HG03565 (cell line): ENCODE data around the gene CD34.
"Not testable (repeated sequence)": the region's sequence is repeated elsewhere in the genome, so short reads cannot be mapped to it uniquely, and the experiment has no call there.

Experiments used
- ATAC-seq: cut with Tn5 transposase; IDR thresholded peaks from one replicate; pipeline ENCODE4 v1.9.1; 2021; ENCODE audit warnings: mild to moderate bottlenecking, moderate library complexity; ENCODE audit not compliant: unreplicated experiment

CD34 gene, protein sequence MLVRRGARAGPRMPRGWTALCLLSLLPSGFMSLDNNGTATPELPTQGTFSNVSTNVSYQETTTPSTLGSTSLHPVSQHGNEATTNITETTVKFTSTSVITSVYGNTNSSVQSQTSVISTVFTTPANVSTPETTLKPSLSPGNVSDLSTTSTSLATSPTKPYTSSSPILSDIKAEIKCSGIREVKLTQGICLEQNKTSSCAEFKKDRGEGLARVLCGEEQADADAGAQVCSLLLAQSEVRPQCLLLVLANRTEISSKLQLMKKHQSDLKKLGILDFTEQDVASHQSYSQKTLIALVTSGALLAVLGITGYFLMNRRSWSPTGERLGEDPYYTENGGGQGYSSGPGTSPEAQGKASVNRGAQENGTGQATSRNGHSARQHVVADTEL

DNA sequence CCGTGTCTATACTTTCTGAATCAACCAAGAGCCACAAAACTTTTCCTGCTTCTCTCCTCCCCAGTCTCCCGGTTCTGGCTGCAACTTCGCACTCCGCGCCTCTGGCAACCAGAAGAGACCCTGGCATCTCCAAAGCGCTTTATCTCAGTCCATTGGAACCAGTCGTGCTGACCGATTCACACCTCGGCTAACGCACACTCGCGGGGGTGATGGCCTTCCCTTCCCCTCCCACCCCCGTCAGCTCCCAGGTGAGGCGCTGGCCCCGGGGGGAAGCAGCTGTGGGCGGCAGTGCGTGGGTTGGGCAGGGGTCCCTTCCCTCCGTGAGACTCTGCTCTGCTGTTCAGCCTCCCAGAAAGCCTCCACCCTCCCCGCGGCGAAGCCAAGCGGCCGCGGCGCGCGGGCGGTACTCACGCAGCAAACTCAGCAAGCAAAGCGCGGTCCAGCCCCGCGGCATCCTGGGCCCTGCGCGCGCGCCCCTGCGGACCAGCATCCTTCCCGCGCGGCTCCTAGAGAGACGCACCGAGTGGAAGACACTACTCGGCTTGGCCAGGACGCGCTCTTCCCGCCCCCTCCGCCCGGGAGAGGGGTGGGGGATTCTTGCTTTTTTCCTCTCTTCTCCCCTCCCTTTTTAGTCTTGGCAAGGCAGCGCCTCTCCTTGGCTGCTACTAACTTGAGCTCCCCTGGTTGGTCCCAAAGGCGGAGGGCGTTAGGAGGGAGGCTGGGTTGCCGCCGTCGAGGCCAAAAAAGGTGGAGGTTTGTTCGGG lies at the start of gene CD34:
Gene CD34 (minus strand): TSS at position 535 of the 764 bp plus-strand sequence. CDS start 45 bp downstream, at position 490.
- ATAC-seq, result no peak

DNA sequence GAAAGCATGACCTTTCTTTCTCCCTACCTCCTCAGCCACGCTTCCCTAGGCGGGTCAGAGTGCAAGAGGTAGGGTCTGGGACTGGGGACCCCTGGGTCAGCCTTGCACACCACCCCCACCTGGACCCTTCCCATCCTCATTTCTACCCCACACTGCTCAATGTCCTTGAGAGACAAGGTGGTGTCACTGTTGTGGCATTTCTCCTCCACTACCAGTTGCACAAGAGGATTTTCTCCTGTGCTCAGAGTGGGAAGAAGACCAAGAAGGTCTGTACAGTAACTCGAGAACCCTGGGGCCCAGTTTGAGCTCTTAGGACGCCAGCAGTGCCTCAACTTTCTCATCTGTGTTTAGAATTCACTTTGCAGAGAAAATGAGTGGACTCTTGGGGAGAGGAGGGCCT lies 49.4 kb upstream of the CD34 start:
- ATAC-seq, result no peak

DNA sequence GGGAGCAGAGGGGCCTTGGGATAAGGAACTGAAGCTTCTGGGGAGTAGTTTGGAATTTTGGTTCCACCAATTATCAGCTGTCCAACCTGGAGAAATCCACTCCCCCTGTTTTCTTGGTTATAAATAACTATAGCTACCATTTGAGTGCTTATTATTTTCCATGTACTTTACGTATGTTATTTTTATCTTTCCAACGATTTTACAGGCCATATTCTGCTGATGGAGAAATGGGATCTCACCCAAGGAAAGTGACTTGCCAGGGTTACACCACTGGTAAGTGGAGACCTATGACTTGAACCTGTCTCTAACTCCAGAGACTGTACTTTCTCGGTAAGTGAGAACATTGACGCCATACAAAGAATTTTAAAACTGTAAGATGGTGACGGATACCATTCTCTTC lies 49.0 kb upstream of the CD34 start:
- ATAC-seq, result no peak

DNA sequence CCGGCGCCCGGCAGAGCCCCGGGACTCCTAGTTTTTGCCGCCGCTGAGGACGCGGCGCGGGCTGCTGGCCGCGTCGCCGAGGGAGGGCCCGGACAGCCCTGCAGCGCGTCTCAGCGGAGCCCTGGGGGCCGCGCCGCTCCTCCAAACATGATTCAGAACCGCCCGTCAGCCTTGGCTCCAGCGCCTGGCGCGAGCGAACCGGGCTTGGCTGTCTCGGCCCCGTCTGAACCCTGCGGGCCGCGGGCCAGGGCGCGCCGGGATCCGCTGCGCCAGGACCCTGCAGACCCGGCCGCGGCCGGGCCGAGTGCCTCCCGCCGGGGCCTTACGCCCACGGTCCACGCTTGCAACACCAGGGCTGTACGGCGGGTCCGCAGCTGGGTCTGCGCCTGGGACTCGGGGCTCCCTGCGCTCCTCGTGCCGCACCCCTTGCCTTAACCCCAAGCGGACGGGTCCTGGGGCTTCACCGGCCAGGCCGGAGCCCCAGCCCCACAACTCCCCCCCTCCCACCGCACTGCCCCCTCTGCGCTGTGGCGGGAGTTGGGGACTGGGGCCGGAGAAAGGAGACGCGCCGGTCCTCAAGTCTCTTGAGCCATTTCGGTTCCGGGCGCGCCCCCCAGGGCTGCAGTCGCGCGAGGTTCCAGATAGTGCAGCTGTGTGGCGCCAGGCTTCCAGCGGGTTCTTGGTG lies 48.4 kb upstream of the CD34 start:
- no peak for ATAC-seq

DNA sequence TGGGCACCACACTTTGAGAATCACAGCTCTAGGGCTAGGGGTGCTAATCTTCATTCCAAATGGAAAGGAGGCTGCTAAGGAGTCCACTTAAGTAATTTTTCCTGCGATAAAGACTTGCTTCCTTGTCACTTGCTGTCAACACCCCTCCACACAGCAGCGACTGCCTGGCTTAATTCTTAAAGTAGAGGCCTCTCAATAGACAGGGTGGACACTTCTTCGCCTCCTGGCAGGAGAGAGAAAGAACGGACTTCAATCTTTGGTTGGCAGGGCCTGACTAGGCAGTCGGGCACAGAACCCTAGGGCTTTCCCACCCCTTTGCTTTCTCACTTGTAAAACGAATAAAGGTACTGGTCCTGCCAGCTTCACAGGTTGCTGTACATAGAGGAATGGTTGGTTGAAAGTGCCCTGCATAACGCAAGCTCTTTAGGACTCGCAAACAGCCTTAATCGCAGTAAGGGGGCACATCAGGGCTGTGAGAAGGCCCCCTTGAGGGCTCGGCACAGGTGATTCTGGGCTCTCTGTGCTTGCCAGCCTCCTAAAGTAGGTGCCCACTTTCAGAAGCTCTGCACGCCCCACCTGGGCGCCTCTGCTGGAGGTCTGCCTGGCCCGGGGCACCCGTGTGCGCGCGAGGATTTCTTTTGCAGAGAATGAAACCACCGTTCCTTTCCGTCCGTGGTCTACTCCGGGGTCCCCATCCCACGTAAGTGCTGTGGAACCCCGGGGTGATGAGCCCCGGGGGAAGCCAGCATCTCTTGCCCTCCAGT lies 47.6 kb upstream of the CD34 start:
- ATAC-seq, result no peak

DNA sequence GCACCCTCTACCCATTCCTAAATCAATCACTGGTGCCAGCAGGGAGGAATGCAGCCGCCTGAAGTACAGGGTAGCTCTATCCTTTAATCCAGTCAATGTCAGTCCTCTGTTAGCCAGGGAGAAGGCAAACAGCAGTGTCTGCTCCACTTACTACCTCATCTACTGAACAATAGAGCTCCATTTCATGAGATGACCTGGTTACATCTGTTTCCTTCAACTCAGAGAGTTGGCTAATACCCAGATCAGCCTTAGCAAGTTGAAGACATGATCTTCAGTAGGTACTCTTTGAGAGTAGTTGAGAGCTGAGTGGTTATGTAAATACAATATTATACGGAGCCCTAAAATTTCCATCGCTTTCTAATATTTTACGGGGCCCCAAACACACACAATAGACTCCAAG lies 46.1 kb upstream of the CD34 start:
- ATAC-seq, result no peak

DNA sequence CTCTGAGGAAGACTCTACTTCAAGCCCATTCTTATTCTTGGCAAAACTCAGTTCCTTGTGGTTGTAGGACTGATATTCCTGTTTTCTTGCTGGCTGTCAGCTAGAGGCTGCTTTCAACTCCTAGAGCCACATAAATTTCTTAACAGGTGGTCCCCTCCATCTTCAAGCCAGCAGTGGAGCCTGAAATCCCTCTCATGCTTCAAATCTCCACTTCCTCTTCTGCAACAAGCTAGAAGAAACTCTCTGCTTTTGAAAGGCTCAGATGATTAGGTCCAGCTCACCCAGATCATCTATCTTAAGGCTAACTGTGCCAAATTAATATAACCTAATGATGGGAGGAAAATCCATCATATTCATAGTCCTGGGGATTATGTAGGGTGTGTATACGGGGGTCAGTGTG lies 43.2 kb upstream of the CD34 start:
- no peak for ATAC-seq

DNA sequence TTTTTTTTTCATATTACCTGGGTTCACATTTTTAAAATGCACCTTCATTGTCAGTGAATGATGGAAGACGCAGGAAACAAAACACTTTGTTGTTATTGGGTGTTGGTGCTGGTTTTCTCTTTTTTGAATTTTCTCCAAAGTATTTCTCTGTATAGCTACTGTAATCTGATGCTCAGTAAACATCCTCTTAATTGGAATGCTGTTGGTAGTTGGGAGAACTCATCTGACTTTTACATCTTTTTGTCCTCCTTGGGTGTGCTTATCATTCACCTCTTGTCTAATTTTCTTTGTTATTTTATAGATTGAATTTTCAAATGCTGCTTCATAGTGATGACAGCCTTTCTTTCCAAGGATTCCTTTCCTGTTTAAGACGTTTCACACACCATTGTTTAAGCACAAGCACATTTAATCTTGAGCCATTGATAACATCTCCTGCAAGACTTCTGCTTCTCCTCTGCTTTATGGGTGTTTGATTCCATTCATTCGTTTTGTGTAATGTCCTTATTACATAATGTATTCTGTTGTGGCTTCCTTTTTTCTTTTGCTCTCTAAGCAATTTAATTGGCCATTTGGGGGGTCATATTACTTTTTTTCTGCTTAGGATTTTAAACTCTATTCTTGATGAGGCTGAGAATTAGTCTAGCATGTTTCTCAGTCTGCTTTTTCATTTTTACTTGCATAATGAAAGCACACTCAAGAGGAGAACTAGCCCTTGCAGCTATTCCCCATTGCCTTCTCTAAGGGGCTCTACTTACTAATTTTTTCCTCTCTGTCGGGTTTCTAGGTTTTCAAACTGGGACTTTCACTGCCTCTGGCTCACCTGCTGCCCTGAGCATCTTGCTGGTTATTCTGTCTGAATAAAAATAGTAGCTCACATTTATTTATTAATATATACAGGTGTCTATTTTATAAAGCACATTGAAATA lies 42.0 kb upstream of the CD34 start:
- no peak for ATAC-seq

DNA sequence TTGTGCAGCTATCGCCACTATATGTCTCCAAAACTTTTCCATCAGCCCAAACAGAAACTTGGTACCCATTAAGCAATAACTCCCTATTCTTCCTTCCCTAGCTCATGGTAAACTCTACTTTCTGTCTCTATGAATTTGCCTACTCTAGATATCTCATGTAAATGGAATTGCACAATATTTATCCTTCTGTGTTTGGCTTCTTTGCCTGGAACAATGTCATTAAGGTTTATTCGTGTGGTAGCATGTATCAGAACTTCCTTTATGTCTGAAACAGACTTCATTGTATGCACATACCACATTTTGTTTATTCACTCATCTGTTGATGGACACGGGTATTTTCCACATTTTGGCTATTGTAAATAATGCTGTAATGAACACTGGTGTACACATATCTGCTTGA lies 40.7 kb upstream of the CD34 start:
- no peak for ATAC-seq

DNA sequence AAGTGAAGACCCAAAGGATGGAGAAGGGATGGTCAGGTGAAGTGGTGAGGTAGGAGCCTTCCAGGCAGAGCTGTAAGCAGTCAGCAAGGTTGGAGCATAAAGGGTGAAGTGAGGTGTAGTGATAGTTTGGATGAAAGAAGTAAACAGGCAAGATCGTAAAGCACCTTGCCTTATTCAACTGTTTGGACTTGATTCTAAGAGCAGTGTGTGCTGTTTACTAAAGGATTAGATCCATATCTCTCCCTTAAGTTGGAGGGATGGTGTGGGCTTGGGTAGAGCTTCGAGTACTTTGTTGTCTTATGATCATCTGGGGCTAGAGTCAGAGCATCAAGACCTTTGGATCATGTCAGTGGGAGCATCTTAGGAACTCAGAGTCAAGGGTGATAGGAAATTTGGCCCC lies 39.8 kb upstream of the CD34 start:
- ATAC-seq, result no peak

DNA sequence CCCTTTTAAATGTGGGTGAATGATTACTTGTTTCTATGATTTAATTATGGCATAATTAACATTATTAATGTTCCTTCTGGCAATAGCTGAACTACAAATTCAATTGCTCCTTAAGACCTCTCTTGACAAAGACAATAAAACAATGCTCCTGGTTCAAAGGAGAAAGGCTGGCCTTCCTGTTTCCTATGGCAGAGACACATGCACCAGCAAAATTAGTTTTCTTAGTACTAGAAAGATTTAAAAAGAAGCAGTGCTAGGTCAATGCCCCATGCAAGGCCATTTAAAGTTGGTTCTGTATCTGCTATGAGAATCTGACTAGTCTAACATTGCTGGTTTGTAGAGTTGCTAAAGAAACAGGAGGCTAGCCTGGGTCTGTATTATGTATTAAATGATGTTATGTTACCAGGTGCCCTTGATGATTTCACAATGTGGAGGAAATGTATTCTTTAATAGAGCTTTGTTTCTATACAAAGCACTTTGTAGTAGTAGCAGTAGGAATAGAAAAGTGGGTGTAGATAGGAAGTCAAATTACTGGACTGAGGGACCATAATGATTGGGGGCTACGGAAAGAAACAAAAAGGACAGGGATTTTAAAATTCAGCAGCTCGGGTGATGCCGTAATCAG lies 38.8 kb upstream of the CD34 start:
- no peak for ATAC-seq

DNA sequence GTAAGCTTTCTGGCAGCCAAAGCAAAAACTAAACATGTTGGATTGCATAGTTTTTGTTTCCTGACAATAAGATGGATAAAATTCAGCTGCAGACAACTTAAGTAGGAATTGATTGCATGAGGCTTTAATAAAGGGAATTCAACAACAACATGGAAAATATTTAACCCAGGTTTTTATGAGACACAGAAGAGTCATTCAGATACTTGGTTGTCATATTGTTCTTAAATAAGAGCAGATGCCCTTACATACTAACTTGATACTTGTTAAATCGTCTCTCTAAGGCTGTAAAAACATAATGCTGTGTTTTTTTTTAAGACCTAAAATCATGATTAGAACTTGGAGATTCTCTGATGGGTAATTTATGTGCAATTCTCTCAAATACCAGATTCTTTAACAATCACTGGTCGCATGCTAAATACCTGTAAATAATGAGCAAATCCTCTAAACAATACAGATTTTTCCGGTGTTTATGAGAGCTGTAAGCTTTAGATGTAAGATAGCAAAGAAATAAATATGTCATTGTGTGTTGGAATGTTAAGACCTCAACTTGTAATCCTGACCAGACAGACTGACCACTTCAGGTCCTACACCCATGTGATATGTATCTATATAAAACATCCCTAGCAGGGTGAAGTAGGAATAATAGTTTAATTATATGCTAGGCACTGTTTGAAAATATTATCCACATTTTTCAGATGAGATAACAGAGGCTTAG lies 37.8 kb upstream of the CD34 start:
- ATAC-seq, result no peak

DNA sequence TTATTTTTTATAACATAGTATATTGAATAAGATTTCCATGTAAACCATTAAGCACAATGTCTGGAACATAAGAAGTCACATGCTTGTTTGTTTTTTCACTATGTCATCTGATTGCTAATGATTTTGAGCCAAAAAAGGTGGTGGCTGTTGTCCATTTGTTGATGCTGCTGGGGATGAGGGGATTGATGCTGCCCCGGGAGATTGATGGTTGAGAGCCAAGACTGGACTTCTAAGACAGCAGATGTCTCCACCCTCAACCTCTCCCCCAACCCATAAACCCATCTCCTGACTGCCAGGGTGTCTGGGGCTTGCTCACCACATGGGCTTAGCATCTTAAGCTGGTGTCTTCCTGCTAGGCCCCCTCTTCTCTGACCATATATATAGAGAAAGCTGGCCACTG lies 35.8 kb upstream of the CD34 start:
- ATAC-seq, result no peak

DNA sequence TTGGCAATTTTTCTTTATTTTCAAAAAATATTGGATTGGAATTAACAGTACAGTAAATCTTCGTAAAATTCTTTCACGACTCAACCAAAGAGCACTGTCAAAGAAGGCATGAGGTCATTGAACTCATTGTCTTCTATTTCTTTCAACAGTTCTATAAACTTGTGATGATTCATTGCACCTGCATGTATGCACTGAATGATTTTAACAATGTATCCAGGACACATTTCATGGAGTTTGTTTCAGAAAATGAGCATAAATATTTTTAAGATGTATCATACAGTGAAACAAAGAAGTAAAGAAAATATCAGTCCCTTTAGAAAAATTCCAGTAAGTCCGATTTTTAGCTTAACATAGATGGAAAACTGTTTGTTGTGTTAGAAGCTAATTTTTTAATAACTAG lies 33.6 kb upstream of the CD34 start:
- no peak for ATAC-seq

DNA sequence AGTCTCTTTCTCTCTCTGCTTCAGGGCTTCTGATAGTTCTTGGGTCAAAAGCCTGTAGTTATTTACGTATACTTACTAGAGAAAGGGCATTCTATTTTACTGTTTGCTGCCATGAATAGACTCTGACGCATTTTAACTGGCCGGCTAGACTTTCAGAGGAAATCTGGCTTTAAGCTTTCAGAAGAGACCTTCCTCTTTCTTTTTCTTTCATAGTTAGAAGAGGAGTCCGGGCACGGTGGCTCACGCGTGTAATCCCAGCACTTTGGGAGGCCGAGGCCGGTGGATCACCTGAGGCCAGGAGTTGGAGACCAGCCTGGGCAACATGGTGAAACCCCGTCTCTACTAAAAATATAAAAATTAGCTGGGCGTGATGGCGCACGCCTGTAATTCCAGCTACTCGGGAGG lies 31.4 kb upstream of the CD34 start:
- ATAC-seq, result not testable (repeated sequence)

DNA sequence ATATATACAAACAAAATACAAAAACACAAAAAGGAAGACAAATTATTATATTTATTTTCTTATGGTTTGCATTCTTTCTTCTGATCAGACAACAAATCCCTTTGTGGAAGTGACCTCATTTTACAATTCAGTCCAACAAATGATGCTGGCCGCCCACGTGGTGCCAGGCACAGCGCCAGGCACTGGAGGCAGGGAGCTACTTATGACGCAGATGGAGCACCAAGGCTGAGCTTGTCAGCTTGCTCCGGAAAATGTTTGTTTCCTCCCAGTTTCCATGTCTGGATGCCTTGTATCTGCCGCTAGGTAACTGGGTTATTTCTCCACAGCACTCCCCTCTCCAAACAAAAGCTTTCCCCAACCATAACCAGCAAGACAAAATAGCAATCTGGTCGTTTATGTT lies 30.7 kb upstream of the CD34 start:
- no peak for ATAC-seq

DNA sequence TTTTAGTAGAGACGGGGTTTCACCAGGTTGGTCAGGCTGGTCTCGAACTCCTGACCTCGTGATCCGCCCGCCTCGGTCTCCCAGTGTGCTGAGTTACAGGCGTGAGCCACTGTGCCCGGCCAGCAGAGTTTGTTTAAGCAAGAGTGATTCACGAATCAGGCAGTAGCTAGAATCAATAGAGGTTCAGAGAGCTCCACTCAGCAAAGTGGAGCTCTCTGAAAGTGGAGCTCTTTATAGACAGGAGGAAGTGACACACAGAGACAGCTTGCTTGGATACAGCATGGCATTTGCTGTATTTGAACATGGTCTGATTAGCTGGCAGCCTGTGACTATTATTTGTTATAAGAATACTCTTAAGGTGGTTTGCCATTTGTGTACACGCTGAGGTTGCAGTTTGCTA lies 27.1 kb upstream of the CD34 start:
- no peak for ATAC-seq

DNA sequence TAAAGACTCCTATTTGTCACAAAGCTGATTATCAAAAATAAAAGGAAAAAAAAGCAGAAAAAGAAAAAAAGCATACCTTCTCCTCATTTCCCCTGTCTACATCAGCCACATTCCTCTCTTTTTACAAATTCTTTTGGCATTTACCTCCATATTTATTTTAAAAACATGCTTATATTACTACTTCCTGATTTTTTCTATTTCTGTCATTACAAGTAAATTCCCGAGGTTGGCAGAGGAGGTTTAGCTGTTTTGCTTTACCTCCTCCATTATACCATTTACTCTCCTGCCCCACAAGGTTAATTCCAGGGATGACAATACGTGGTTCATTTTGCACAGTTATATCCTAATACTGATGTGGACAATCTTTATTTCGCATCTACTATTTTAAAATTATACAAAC lies 26.3 kb upstream of the CD34 start:
- ATAC-seq, result no peak

DNA sequence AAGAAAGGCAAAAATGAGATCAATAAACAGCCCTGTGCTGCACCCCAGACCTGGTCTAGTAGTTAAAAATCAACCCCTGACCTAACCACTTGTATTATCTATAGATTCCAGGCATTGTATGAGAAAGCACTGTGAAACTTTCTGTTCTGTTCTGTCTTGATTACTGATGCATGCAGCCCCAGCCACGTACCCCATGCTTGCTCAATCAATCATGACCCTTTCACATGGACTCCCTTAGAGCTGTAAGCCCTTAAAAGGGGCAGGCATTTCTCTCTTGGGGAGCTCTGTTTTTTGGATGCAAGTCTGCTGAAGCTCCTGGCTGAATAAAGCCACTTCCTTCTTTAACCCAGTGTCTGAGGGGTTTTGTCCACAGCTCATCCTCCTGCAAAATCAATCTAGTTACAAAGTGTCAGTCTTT lies 24.2 kb upstream of the CD34 start:
- ATAC-seq, result peak; percentile 97
